Pancreas (tissue), 10 donors: ENCODE data around the gene TTC9C. TPM values are rescaled to one million over a fixed set of nuclear protein-coding genes. Genes with fewer than 3 reads are reported as not detected.
A peak's percentile ranks its signal among the peaks of the same experiment; 100 is the strongest.
"Not testable (repeated sequence)": the region's sequence is repeated elsewhere in the genome, so short reads cannot be mapped to it uniquely, and the experiment has no call there.

Experiments used
- ATAC-seq, 4 donors: fragments of 200-7000 bp; cut with Tn5 transposase; one replicate each; pipeline versions ENCODE4 v1.8.0 to v1.9.1; 2020; ENCODE audit warnings: mild to moderate bottlenecking in 4 of 4, moderate library complexity in 4 of 4
- DNase-seq, 6 donors: peaks; one replicate each; pipeline ENCODE4 v3.0.0-alpha.2; 2020
- FAIRE-seq: peaks from 2 replicates; lab custom pipeline; 2012; peaks lifted over from hg19 to GRCh38; lab: Jason Lieb, UNC
- H3K27ac ChIP-seq, 4 donors: fragments of 200-600 bp; sonication (generic); 1 replicate in 3 of 4; 2 replicates in 1 of 4; pipeline versions ENCODE4 v1.5.0 to v1.8.0; 2020
- H3K27me3 ChIP-seq, 4 donors: fragments of 200-600 bp; one replicate each; pipeline ENCODE4 v1.8.0; 2021
- H3K36me3 ChIP-seq, 3 donors: fragments of 200-600 bp; sonication (generic) in 1 of 3; one replicate each; pipeline versions ENCODE4 v1.5.0 to v1.8.0; 2020 to 2021
- H3K4me1 ChIP-seq, 3 donors: fragments of 200-600 bp; one replicate each; pipeline ENCODE4 v1.8.0; 2021
- H3K4me3 ChIP-seq, 4 donors: fragments of 200-600 bp; sonication (generic) in 2 of 4; one replicate each; pipeline versions ENCODE4 v1.5.0 to v1.8.0; 2020 to 2021
- H3K9me3 ChIP-seq, 4 donors: fragments of 200-600 bp; one replicate each; pipeline ENCODE4 v1.8.0; 2021
- WGBS, 2 donors: extraction: QIAGEN DNeasy Blood & Tissue Kit; methylation state at CpG; one replicate each; pipeline ENCODE4 v1.1.7; 2013; 5-methylcytosine and 5-hydroxymethylcytosine counted together
- intact Hi-C, 3 donors: fragments of 100-400 bp; cut with DNase I; formaldehyde crosslinking; loops; one replicate each; pipeline versions ENCODE4 v1.11.1 to v1.14.2; 2022
- polyA plus RNA-seq, 2 donors: library from polyadenylated mRNA; stranded (reverse); fragments of 200-250 nt; gene quantifications; one replicate each; pipeline ENCODE4 v1.2.3, GENCODE V29; 2013
- total RNA-seq, 6 donors: library from RNA; stranded (reverse); fragmentation: NEBNext Ultra II Directional in 4 of 6; extraction: Animal tissue kit (Norgen Biotek cat#: 25700) in 4 of 6; gene quantifications; one replicate each; pipeline versions ENCODE4 v1.2.1 to v1.2.4, GENCODE V29; 2021 to 2023
- TF ChIP-seq, protein P1 (sequence below), 4 donors: fragments of 200-600 bp; sonication (generic) in 3 of 4; IDR thresholded peaks; one replicate each; pipeline versions ENCODE4 v1.5.0 to v1.8.0; 2021; ENCODE audit warnings: antibody characterized with exemption in 4 of 4
- donor health status: healthy with polysubstance abuse.
- donor health status: DM: no; HTN: no; CAD: no; lungs with moderate emphysema.
- donor health status: DM: no; HTN: no; CAD: no.
- donor health status: control.
- donor health status: control.
- donor health status: Bipolar disorder and iron deficiency.
- donor health status: DM: yes; HTN: yes; CAD: no.
- donor health status: DM: no; HTN: no; CAD: no.
- donor health status: DM: no; HTN: no; CAD: no.
- donor health status: DM: yes; HTN: yes; CAD: no.

TTC9C gene
- total and polyA plus RNA-seq, 8 donors = 7.6 to 20.3 (median 11.7) TPM

DNA sequence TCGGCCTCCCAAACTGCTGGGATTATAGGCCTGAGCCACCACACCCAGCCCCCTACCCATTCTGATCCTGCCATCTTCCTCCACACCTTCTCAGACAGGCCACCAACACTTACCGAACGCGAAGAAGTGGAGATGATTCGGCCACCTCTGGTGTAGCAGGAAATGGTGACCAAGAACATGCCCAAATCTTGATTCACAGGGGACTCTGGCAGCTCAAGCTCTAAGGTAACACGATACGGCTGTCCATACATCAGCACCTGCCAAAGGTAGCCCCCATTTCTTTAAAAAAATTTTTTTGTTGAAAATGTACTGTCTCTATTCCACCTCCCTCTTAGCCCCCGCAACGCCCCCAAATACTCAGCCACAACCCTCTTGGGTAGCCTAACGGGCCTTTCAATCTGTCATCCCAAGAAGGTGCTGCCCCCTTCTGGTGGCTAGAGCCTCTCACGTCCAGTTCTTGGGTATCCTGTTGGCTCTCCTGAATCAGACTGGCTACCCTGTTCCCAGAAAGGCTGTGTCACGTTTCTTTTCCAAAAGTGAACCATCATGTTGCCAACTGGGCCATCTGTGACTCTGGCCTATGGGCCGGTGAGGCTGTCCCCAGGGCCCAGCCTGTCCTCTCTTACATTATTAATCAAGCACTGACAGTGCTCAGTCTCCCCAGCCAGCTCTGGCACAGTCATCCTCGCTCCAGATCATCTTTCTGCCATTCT is 33.7 kb upstream of the TTC9C start:
- no peaks in the 10 kb centered on the region for H3K27me3 ChIP-seq
- WGBS, 2 donors = 44 to 52% methylated on average over 14 of the region's 14 CpGs
- H3K27ac ChIP-seq = no peak overlapping the region
- H3K9me3 ChIP-seq = no peaks in the 10 kb centered on the region
- ATAC-seq (peak; percentile 77 to 96 (median 92)), FAIRE-seq (no peak), DNase-seq (peak; percentile 68 to 81 (median 78))
- peaks cover 0 to 18% (median 0%) of the 10 kb centered on the region in 3 donors for H3K36me3 ChIP-seq
- H3K4me1 ChIP-seq = peaks cover 0 to 3% (median 0%) of the 10 kb centered on the region in 3 donors
- intact Hi-C loops = loop anchor here in 1 of 3 donors (10.0 kb wide), 1 partner anchor 300 kb away; no protein-coding TSS in a partner anchor
- TF ChIP-seq, protein P1, sequence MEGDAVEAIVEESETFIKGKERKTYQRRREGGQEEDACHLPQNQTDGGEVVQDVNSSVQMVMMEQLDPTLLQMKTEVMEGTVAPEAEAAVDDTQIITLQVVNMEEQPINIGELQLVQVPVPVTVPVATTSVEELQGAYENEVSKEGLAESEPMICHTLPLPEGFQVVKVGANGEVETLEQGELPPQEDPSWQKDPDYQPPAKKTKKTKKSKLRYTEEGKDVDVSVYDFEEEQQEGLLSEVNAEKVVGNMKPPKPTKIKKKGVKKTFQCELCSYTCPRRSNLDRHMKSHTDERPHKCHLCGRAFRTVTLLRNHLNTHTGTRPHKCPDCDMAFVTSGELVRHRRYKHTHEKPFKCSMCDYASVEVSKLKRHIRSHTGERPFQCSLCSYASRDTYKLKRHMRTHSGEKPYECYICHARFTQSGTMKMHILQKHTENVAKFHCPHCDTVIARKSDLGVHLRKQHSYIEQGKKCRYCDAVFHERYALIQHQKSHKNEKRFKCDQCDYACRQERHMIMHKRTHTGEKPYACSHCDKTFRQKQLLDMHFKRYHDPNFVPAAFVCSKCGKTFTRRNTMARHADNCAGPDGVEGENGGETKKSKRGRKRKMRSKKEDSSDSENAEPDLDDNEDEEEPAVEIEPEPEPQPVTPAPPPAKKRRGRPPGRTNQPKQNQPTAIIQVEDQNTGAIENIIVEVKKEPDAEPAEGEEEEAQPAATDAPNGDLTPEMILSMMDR (IDR thresholded peaks at IDR 0.05) = peak; percentile 42 to 75 (median 68)
- H3K4me3 ChIP-seq = no peak overlapping the region

DNA sequence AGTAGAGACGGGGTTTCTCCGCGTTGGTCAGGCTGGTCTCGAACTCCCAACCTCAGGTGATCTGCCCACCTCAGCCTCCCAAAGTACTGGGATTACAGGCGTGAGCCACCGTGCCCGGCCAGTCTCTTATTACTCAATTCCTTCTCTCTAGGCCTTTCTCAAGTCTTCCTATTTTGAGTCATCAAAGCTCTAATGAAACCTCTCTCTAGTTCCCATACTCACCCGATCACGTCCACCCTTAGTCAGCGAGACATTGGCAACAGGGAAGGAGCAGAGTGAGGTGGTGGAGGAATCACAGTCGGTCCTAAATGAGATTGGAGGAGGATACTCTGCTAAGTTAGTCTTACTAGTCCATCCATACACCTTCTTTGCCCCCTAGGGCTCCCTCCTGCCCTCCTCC is 26.0 kb upstream of the TTC9C start:
- Histone ChIP-seq H3K9me3 (no peaks in the 10 kb centered on the region), H3K27me3 (no peaks in the 10 kb centered on the region), H3K4me3 (no peak overlapping the region), H3K27ac (no peak overlapping the region), H3K4me1 (peaks cover 8 to 18% (median 14%) of the 10 kb centered on the region in 3 donors), H3K36me3 (peaks cover 0 to 8% (median 0%) of the 10 kb centered on the region in 3 donors)
- intact Hi-C loops = no loop called here
- ATAC-seq = no peak
- WGBS, 2 donors = 91 to 93% methylated on average over 7 to 11 of the region's 11 CpGs
- TF ChIP-seq, protein P1 (IDR thresholded peaks at IDR 0.05) = no peak
- FAIRE-seq = no peak
- no peak for DNase-seq

DNA sequence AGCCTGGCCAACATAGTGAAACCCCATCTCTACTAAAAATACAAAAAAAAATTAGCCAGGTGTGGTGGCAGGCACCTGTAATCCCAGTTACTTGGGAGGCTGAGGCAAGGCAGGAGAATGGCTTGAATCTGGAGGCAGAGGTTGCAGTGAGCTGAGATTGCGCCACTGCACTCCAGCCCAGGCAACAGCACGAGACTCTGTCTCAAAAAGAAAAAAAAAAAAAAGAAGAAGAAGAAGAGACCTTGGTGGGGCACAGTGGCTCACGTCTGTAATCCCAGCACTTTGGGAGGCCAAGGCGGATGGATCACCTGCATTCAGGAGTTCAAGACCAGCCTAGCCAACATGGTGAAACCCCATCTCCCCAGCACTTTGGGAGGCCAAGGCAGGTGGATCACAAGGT is 24.4 kb upstream of the TTC9C start:
- H3K4me1 ChIP-seq = peaks cover 15 to 26% (median 22%) of the 10 kb centered on the region in 3 donors
- WGBS, 2 donors = 86 to 98% methylated on average over 4 of the region's 4 CpGs
- DNase-seq, H3K9me3 ChIP-seq, H3K4me3 ChIP-seq, FAIRE-seq, intact Hi-C loops, H3K27me3 ChIP-seq, H3K36me3 ChIP-seq, H3K27ac ChIP-seq, ATAC-seq: not testable (repeated sequence)

DNA sequence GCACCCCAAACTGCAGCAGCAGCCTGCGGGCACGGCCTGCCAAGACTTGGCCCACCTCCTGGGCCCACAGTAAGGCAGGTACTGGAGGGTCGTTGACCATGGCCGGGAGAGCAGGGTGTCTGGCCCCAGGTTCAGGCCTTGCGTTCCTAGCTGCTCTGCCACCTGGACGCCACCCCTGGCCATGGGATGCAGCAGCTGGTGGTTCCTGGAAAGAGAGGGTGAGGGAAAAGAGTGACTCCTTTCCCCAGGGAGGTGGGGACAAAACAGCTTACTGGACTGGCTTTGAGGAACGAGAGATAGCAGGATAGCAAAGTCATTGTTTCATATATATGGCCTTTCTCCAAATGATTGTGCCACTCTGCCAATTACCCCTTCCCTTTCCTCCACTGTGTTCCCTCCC is 22.9 kb upstream of the TTC9C start:
- FAIRE-seq (no peak), DNase-seq (peak; percentile 47 to 78 (median 60)), ATAC-seq (peak; percentile 5 to 24 (median 8))
- 8 to 14% methylated on average over 7 of the region's 7 CpGs for WGBS, 2 donors
- H3K9me3 ChIP-seq = no peaks in the 10 kb centered on the region
- TF ChIP-seq, protein P1 (IDR thresholded peaks at IDR 0.05) = no peak
- no peaks in the 10 kb centered on the region for H3K27me3 ChIP-seq
- peaks cover 20 to 31% (median 22%) of the 10 kb centered on the region in 3 donors for H3K4me1 ChIP-seq
- H3K27ac ChIP-seq = peak overlapping the region; percentile 82 to 90 (median 88)
- peaks cover 0 to 8% (median 0%) of the 10 kb centered on the region in 3 donors for H3K36me3 ChIP-seq
- peak overlapping the region in 3 of 4 donors; percentile 50 to 73 (median 62) for H3K4me3 ChIP-seq
- intact Hi-C loops = no loop called here

DNA sequence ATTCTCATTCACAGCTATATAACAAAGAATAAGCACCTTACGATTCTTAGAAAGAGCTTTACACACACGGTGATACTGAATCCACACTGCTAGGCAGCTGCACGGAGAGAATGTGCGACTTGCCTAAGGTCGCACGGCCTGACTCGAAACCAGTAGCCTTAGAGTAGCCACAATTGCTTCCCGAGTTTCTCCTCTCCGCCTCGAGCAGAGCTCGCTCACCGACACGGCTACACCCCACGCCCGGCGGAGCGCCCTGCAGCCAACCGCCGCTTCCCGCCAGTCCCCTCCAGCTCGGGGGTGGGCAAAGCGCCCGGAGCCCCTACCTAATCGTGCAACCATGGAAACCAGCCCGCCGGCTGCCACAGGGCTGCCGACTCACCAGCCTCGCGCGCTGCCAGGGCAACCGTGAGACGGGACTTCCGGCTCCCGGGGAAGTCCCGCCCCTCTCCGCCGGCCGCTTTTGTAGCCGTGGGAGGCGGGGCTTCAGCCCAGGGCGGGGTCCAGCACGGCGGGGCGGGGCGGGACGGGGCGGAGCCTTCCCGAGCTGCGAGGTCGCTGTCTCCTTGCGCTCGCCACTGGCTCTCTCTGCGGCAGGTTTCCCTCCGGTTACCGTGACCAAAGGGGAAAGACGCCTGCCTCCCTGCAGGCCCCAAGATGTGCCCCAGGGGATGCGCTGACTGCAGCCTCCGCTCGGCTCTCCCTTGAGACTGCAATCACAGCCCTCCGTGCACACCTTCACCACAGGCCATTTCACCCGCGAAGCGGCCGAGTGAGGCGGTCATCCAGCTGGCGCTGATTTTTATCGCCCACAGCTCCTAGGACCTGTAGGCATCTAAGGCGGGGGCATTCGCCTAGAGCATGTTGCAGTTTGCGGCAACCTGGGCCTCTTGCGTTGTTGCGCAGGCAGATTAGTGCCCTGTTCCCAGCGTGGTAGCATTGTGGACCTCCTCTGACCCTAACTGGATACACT is 22.1 kb upstream of the TTC9C start:
- WGBS, 2 donors = 2% methylated on average over 59 to 73 of the region's 73 CpGs
- TF ChIP-seq, protein P1 (IDR thresholded peaks at IDR 0.05) = no peak
- Histone ChIP-seq H3K9me3 (no peaks in the 10 kb centered on the region), H3K36me3 (peaks cover 0 to 4% (median 0%) of the 10 kb centered on the region in 3 donors), H3K27ac (peak overlapping the region; percentile 82 to 90 (median 88)), H3K27me3 (no peaks in the 10 kb centered on the region), H3K4me3 (peak overlapping the region; percentile 50 to 73 (median 58)), H3K4me1 (peaks cover 20 to 35% (median 22%) of the 10 kb centered on the region in 3 donors)
- peak; percentile 92 to 99 (median 96) for DNase-seq
- ATAC-seq = peak; percentile 84 to 91 (median 88)
- intact Hi-C loops = no loop called here
- no peak for FAIRE-seq
